Measurements from ENCODE around the gene ALPL. TPM values are rescaled to one million over a fixed set of nuclear protein-coding genes. Genes with fewer than 3 reads are reported as not detected.

ALPL gene
- polyA plus RNA-seq, 3 donors: not detected

DNA sequence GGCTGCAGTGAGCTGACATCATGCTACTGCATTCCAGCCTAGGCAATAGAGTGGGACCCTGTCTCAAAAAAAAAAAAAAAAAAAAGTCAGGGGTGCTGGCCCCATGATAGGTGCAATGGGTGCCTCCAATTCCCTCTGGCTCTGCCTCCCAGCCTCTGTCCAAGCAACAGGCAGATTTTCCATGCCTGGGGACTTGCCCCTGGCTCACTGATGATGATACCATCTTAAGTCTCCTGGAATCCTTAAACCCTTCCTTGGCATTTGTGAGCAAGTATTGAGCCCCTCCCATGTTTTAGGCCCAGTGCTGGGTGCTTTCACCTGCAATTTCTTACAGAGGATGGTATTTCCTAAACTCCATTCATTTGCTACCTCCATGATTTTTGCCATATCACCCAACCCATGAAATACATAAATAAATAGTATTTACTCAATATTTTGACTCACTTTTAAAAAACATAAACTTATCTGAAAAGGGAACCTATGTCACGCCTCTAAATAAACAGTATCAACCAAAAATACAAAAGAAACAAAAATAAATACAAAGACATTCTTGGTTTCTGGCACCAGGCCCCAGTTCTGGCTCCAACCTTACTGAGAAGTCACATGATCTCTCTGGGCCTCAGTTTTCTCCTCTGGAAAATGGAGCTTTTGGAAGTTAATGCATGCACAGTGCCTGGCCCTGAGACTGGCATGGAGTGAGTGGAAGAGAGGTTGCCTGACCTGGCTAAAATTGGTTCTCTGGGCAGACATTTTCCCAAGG is 1.5 kb upstream of the ALPL start:
- no peaks in the 10 kb centered on the region for H3K79me2 ChIP-seq (ENCODE audit: insufficient read depth, low read length)
- no peak overlapping the region for H3K9ac ChIP-seq (ENCODE audit: insufficient read depth, low read length, poor library complexity, severe bottlenecking)
- Mint-ChIP-seq H3K4me1 (peaks cover 4% of the 10 kb centered on the region), H3K27me3 (ENCODE audit: low read depth in 3 of 3) (peaks cover 54 to 68% (median 57%) of the 10 kb centered on the region in 3 donors), H3K36me3 (peaks cover 0 to 3% of the 10 kb centered on the region in 2 donors), H3K9me3 (peaks cover 0 to 9% (median 2%) of the 10 kb centered on the region in 7 donors), H3K27ac (peak overlapping the region in 1 of 7 donors; percentile 38), H3K4me3 (peak overlapping the region in 1 of 2 donors; percentile 90)
- H4K20me1 ChIP-seq (ENCODE audit: insufficient read depth, low read length): no peaks in the 10 kb centered on the region
- no peak overlapping the region for H3K4me2 ChIP-seq (replicated peaks; ENCODE audit: extremely low read depth, low read length, poor library complexity, severe bottlenecking)
- H3K27me3 ChIP-seq (ENCODE audit: control insufficient read depth in 2 of 2, insufficient read depth in 2 of 2, low read length in 2 of 2): peaks cover 38 to 56% of the 10 kb centered on the region in 2 donors
- no peak overlapping the region for H2AFZ ChIP-seq (ENCODE audit: insufficient read depth, low read depth, low read length, poor library complexity, severe bottlenecking)
- no peak for DNase-seq
- peaks cover 0 to 3% of the 10 kb centered on the region in 2 donors for H3K9me3 ChIP-seq (replicated peaks in 1 of 2; ENCODE audit: control insufficient read depth in 1 of 2, insufficient read depth in 1 of 2, low read length in 2 of 2)
- H3K4me3 ChIP-seq (replicated peaks in 1 of 3; ENCODE audit: low read depth in 2 of 3, low read length in 3 of 3): no peak overlapping the region
- no peaks in the 10 kb centered on the region for H3K36me3 ChIP-seq (replicated peaks in 1 of 2; ENCODE audit: control insufficient read depth in 1 of 2, insufficient read depth in 2 of 2, low read length in 2 of 2)
- WGBS (ENCODE audit: insufficient coverage): 100% methylated on average over 1 of the region's 1 CpG
- no peak for TF ChIP-seq CTCF (IDR thresholded peaks at IDR 0.05)
- peaks cover 0 to 6% of the 10 kb centered on the region in 2 donors for H3K4me1 ChIP-seq (ENCODE audit: control insufficient read depth in 1 of 2, insufficient read depth in 2 of 2, low read length in 2 of 2)
- intact Hi-C loops (cut with micrococcal nuclease): no loop called here
- H3K27ac ChIP-seq (ENCODE audit: low read depth in 1 of 2, low read length in 2 of 2): no peak overlapping the region

- Histone ChIP-seq H3K4me2 (replicated peaks; ENCODE audit: extremely low read depth, low read length, poor library complexity, severe bottlenecking) (no peak overlapping the region), H2AFZ (ENCODE audit: insufficient read depth, low read depth, low read length, poor library complexity, severe bottlenecking) (no peak overlapping the region), H3K27ac (ENCODE audit: low read depth in 1 of 2, low read length in 2 of 2) (no peak overlapping the region), H3K9me3 (replicated peaks in 1 of 2; ENCODE audit: control insufficient read depth in 1 of 2, insufficient read depth in 1 of 2, low read length in 2 of 2) (peaks cover 0 to 3% of the 10 kb centered on the region in 2 donors), H3K36me3 (replicated peaks in 1 of 2; ENCODE audit: control insufficient read depth in 1 of 2, insufficient read depth in 2 of 2, low read length in 2 of 2) (no peaks in the 10 kb centered on the region), H3K4me1 (ENCODE audit: control insufficient read depth in 1 of 2, insufficient read depth in 2 of 2, low read length in 2 of 2) (peaks cover 0 to 6% of the 10 kb centered on the region in 2 donors), H3K79me2 (ENCODE audit: insufficient read depth, low read length) (no peaks in the 10 kb centered on the region), H3K27me3 (ENCODE audit: control insufficient read depth in 2 of 2, insufficient read depth in 2 of 2, low read length in 2 of 2) (peaks cover 38 to 56% of the 10 kb centered on the region in 2 donors), H4K20me1 (ENCODE audit: insufficient read depth, low read length) (no peaks in the 10 kb centered on the region), H3K9ac (ENCODE audit: insufficient read depth, low read length, poor library complexity, severe bottlenecking) (no peak overlapping the region), H3K4me3 (replicated peaks in 1 of 3; ENCODE audit: low read depth in 2 of 3, low read length in 3 of 3) (no peak overlapping the region)
- peak; percentile 13 to 38 (median 26) for DNase-seq
- H3K36me3 Mint-ChIP-seq: peaks cover 0 to 3% of the 10 kb centered on the region in 2 donors
- H3K4me3 Mint-ChIP-seq: peak overlapping the region in 1 of 2 donors; percentile 90
- peaks cover 0 to 9% (median 2%) of the 10 kb centered on the region in 7 donors for H3K9me3 Mint-ChIP-seq
- 3% methylated on average over 25 of the region's 45 CpGs for WGBS (ENCODE audit: insufficient coverage)
- H3K27me3 Mint-ChIP-seq (ENCODE audit: low read depth in 3 of 3): peaks cover 54 to 71% (median 57%) of the 10 kb centered on the region in 3 donors
- peaks cover 4% of the 10 kb centered on the region for H3K4me1 Mint-ChIP-seq
- peak overlapping the region in 1 of 7 donors; percentile 13 for H3K27ac Mint-ChIP-seq
- intact Hi-C loops (cut with micrococcal nuclease): no loop called here
- peak; percentile 48 for TF ChIP-seq CTCF (IDR thresholded peaks at IDR 0.05)
Observed at GRCh38 chr1:21508580-21509350, 458 bp upstream of the ALPL start.
